Measurements from ENCODE around the gene ATP1A4.

ATP1A4 gene

GRCh38 chr1:160144921-160145320, 6.5 kb upstream of the ATP1A4 start:
- DNase-seq (ENCODE audit: low read depth): peak; percentile 47

GRCh38 chr1:160146107-160146506, 5.3 kb upstream of the ATP1A4 start:
- no peak for DNase-seq (ENCODE audit: low read depth)

GRCh38 chr1:160148121-160148520, 3.3 kb upstream of the ATP1A4 start:
- DNase-seq (ENCODE audit: low read depth): no peak

- no peak for DNase-seq (ENCODE audit: low read depth)
Observed at GRCh38 chr1:160149233-160149632, 2.2 kb upstream of the ATP1A4 start.

GRCh38 chr1:160149716-160150115, 1.7 kb upstream of the ATP1A4 start:
- DNase-seq (ENCODE audit: low read depth): peak; percentile 60

- DNase-seq (ENCODE audit: low read depth): no peak
Observed at GRCh38 chr1:160154790-160155189, 3.4 kb downstream of the ATP1A4 start.

- no peak for DNase-seq (ENCODE audit: low read depth)
Observed at GRCh38 chr1:160156361-160156760, 5.0 kb downstream of the ATP1A4 start.

GRCh38 chr1:160157174-160157573, 5.8 kb downstream of the ATP1A4 start:
- DNase-seq (ENCODE audit: low read depth): no peak

GRCh38 chr1:160158031-160158430, 6.6 kb downstream of the ATP1A4 start:
- DNase-seq (ENCODE audit: low read depth): no peak

- DNase-seq (ENCODE audit: low read depth): no peak
Observed at GRCh38 chr1:160158534-160158933, 7.1 kb downstream of the ATP1A4 start.

- DNase-seq (ENCODE audit: low read depth): no peak
Observed at GRCh38 chr1:160159846-160160245, 8.4 kb downstream of the ATP1A4 start.

- no peak for DNase-seq (ENCODE audit: low read depth)
Observed at GRCh38 chr1:160161965-160162705, 10.7 kb downstream of the ATP1A4 start.

- DNase-seq (ENCODE audit: low read depth): no peak
Observed at GRCh38 chr1:160162931-160163330, 11.5 kb downstream of the ATP1A4 start.

- DNase-seq (ENCODE audit: low read depth): no peak
Observed at GRCh38 chr1:160163615-160164014, 12.2 kb downstream of the ATP1A4 start.

GRCh38 chr1:160164121-160164520, 12.7 kb downstream of the ATP1A4 start:
- DNase-seq (ENCODE audit: low read depth): no peak

- no peak for DNase-seq (ENCODE audit: low read depth)
Observed at GRCh38 chr1:160166166-160166868, 14.9 kb downstream of the ATP1A4 start.

- no peak for DNase-seq (ENCODE audit: low read depth)
Observed at GRCh38 chr1:160167056-160167455, 15.7 kb downstream of the ATP1A4 start.

GRCh38 chr1:160167580-160167979, 16.2 kb downstream of the ATP1A4 start:
- DNase-seq (ENCODE audit: low read depth): no peak

- no peak for DNase-seq (ENCODE audit: low read depth)
Observed at GRCh38 chr1:160168016-160168415, 16.6 kb downstream of the ATP1A4 start.

GRCh38 chr1:160168609-160169369, 17.4 kb downstream of the ATP1A4 start:
- DNase-seq (ENCODE audit: low read depth): no peak

- DNase-seq (ENCODE audit: low read depth): no peak
Observed at GRCh38 chr1:160169553-160170399, 18.4 kb downstream of the ATP1A4 start.

GRCh38 chr1:160171354-160171753, 20.0 kb downstream of the ATP1A4 start:
- no peak for DNase-seq (ENCODE audit: low read depth)

Data from GM04504 (cell line).